ENCODE data around the gene CBX8.

The CBX8 gene

DNA sequence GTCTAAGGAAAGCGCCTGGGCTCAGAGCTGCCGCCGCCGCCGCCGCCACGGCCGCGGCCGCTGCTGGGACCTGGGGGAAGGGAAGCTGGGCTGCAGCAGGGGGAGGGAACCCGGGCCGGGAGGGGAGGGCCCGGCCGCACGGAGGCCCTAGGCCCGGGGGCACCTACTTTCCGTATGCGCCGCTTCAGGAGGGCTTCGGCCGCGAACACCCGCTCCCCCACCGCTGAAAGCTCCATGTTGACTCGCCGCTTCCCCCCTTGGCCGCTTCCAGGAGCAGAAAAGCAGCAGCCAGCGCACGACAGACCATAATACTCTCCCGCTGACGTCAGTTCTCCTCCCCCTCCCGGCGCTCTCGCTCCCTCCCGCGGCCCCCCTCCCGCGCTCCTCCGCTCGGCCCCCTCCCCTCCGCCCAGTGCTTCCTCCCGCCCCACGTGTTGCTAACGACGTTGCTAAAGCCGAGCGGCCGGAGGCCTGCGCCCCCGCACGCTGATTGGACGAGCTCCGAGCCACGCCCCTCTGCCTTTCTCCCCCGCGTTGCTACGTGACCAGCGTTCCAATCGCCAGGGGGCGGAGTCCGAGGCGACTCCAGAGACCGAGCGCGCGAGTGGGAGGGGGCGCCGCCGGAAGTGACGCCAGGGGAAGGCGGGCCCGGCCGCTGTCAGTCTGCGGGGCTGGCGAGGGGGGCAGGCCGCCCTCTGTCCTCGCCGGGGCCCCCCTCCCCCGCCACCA lies at the start of gene CBX8:
Gene CBX8 (minus strand): TSS at position 315 of the 729 bp plus-strand sequence. CDS start 79 bp downstream, at position 236.
- DNase-seq: peak; percentile 96 to 99 (median 98)

DNA sequence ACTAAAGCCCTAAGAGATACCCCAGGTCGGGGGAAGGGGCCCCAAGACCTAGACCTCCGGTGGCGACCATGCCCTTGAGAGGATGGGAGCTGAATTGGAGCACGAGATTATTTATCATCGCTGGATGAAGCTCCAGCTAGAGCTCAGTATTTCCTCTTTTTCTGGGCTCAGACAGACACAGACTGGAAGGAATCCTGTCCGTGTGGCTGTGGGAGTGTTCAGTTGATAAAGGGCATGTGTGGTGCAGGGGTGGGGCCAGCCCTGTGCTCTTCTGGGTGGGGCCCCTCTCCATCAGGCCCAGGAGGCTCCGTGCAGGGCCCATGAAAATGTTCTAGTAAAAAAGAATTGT lies 48.7 kb upstream of the CBX8 start:
- no peak for DNase-seq

DNA sequence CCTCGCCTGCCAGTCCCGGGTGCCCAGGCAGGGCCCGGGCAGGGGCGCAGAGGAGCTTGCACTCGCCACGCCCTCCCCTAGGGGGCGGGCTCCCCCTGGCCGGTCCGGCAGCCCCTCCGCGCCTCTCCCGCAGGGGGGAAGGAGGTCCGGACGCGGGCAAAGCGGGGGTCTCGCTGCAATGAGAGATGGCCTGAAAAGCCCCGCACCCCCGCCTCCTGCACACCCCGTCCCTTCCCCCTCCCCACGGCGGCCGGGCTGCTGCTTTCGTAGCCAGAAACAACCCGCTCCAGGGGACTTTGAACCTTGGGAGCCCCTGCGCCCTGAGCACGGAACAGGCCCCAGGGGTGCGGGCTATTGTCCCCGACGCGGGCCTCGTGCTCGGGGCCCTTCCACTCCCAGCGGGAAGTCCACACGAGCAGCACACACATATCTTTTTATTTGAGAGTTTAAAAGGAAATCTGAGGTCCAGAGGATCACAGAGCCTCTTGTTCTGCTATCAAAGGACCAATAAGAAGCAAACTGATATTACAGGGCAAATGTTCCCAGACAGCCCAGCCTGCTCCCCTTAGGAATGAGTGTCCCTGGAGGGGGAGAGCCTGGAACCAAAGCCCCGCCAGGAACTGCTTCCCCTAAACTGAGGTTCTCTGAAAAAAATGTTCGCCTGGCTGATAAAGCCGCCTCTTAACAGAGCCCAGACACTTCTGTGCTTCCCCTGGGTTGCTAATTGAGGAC lies 48.2 kb upstream of the CBX8 start:
- peak in 2 of 4 experiments; percentile 32 to 34 for DNase-seq

DNA sequence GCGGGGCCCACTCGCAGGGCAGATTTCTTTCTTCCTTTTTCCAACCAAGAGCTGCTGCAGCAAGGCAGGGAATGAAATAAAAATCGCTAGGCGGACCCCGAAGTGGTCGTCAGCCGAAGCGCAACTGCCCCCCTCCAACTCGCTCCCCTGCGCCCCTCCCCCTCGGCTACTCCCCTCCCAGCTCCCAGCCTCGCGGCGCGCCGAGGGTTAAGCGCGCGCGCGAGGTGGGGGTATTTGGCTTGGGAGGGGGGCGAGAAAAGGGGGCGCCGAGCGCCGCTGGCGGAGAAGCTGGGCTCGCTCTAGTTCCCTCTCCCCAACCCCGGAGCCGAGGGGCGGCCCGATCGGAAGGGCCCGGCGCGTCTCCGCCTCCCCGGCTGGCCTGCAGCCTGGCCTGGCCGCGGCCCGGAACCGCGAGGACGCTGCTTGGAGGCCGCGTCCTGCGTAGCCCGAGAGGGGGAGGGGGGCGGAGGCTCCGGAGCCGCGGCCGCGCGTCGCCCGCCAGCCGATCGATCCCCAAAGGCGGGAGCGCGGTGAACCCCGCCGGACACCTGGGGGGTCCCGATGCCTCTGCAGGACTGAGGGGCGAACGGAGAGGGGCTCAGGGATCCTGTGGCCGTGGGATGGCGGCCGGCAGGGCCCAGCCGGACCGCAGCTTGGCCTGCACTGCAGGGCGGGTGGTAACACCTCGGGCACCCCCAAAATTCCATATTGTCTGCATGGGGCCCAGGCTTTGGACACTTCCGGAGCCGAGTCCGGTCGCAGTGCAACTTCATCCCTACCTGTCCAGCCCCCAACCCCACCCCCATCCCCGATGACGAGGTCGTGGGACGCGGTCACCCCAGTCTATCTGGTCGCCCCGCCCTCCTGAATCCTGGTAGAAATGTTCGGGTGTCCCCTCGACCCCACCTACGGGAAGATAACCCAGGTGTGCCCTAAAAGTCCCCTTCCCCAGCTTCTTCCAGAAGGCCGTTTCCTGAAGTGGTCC lies 47.2 kb upstream of the CBX8 start:
- no peak for DNase-seq

DNA sequence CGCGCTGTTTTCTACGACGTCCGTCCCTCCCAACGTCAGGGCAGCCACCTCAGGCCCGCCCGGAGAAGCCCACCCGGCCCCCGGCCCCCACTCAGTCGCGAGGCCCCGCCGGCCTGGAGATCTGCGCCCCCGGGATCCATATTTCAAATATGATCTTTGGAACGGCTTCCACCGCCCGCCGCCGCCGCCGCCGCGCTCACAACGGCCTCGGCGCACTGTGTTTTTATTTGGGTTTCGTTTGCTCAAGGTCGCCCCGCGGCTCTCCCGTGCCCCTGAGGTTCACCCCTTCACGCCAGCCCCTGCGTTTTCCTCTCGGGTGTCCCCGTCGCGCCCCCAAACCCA lies 46.6 kb upstream of the CBX8 start:
- no peak for DNase-seq

DNA sequence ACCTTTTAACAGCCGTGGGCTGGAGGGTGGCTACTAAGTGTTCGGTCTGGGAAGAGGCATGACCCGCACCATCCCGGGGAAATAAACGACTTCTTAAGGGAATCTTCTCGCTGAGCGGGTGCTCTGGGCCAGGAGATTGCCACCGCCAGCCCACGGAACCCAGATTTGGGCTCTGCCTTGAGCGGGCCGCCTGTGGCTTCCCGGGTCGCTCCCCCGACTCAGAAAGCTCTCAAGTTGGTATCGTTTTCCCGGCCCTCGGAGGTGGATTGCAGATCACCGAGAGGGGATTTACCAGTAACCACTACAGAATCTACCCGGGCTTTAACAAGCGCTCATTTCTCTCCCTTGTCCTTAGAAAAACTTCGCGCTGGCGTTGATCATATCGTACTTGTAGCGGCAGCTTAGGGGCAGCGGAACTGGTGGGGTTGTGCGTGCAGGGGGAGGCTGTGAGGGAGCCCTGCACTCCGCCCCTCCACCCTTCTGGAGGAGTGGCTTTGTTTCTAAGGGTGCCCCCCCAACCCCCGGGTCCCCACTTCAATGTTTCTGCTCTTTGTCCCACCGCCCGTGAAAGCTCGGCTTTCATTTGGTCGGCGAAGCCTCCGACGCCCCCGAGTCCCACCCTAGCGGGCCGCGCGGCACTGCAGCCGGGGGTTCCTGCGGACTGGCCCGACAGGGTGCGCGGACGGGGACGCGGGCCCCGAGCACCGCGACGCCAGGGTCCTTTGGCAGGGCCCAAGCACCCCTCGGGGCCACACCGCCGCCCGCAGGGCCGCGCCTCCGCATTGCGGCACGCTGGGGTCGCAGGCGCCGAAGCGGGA lies 46.0 kb upstream of the CBX8 start:
- no peak for DNase-seq

DNA sequence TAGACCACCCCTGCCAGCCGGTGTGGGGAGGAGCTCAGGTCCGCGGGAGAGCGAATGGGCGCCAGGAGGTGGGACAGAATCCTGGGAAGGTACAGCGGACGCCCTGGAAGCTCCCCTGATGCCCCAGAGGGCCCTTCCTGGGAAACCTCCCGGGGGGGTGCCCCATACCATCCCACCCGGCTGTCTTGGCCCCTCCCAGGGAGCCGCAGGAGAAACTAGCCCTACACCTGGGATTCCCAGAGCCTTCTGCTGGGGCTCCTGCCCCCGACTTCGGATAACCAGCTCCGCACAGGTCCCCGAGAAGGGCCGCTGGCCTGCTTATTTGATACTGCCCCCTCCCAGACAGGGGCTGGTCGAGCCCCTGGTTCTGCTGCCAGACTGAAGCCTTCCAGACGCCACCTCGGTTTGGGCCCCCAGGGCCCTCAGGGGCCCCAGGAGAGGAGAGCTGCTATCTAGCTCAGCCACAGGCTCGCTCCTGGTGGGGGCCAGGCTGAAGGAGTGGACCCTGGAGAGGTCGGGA lies 45.3 kb upstream of the CBX8 start:
- no peak for DNase-seq

DNA sequence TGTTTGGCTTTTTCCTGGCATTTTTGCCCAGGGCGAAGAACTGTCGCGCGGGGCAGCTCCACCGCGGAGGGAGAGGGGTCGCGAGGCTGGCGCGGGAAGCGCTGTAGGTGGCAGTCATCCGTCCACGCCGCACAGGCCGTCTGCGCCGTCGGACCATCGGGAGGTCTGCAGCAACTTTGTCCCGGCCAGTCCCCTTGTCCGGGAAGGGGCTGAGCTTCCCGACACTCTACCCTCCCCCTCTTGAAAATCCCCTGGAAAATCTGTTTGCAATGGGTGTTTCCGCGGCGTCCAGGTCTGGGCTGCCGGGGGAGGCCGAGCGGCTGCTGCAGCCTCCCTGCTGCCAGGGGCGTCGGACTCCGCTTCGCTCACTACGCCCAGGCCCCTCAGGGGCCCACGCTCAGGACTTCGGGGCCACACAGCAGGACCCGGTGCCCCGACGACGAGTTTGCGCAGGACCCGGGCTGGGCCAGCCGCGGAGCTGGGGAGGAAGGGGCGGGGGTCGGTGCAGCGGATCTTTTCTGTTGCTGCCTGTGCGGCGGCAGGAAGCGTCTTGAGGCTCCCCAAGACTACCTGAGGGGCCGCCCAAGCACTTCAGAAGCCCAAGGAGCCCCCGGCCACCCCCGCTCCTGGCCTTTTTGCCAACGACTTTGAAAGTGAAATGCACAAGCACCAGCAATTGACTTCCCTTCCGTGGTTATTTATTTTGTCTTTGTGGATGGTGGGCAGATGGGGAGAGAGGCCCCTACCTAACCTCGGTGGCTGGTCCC lies 44.7 kb upstream of the CBX8 start:
- no peak for DNase-seq

DNA sequence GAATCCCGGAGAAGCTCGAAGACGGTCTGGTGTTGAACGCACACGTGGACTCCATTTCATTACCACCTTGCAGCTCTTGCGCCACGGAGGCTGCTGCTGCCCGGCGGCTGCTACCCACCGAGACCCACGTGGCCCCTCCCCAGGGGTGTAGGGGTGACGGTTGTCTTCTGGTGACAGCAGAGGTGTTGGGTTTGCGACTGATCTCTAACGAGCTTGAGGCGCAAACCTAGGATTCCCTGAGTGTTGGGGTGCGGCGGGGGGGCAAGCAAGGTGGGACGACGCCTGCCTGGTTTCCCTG lies 44.1 kb upstream of the CBX8 start:
- no peak for DNase-seq

DNA sequence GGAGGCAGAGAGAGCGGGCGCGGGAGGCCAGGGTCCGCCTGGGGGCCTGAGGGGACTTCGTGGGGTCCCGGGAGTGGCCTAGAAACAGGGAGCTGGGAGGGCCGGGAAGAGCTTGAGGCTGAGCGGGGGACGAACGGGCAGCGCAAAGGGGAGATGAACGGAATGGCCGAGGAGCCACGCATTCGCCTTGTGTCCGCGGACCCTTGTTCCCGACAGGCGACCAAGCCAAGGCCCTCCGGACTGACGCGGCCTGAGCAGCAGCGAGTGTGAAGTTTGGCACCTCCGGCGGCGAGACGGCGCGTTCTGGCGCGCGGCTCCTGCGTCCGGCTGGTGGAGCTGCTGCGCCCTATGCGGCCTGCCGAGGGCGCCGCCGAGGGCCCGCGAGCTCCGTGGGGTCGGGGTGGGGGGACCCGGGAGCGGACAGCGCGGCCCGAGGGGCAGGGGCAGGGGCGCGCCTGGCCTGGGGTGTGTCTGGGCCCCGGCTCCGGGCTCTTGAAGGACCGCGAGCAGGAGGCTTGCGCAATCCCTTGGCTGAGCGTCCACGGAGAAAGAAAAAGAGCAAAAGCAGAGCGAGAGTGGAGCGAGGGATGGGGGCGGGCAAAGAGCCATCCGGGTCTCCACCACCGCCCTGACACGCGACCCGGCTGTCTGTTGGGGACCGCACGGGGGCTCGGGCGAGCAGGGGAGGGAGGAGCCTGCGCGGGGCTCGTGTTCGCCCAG lies 43.6 kb upstream of the CBX8 start:
- no peak for DNase-seq

DNA sequence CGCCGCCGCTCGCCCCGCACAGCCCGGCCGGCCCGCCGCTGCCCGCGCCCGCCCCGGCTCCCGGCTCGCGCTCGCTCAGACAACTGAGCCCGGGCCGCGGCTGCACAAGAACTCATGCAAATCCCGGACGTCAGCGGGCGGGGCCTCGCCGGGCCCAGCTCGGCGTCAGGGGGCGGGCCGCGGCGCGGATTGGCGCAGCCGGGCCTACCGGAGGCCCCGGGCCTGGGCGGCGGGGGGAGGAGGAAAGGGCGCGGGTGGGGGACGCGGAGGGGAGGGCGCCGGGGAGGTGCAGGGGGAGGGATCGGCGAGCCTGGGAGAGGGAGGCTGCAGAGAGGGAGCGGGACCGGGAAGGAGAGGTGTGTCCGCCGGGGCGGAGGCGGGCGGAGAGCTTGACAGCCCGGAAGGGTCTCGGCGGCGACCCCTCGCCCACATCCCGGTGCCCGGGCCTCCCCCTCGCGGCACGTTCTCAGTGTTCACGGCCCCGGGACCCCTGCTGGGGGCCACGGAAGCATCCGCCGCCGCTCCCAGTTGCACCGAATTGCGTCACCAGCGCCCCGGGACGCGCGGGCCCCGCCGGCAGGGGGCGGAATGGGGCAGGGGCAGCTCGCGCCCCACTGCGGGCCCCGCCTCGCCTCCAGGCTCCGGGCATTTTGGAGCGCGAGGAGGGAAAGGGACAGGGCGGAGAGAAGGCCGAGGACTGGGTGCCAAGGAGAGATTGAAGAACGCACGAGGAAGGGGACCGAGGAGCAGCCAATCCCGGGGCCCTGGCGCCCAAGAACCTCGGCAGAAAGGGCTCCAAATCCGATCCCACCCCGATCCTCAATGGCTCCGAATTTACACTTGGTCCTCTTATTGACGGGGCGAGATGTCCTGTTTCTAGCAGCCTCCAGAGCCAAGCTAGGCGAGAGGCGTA lies 42.7 kb upstream of the CBX8 start, which contains the start of gene CBX4:
Gene CBX4 (minus strand): TSS at position 85 of the 913 bp plus-strand sequence. CDS start 189 bp downstream, outside the sequence.
- peak; percentile 72 to 90 (median 82) for DNase-seq

DNA sequence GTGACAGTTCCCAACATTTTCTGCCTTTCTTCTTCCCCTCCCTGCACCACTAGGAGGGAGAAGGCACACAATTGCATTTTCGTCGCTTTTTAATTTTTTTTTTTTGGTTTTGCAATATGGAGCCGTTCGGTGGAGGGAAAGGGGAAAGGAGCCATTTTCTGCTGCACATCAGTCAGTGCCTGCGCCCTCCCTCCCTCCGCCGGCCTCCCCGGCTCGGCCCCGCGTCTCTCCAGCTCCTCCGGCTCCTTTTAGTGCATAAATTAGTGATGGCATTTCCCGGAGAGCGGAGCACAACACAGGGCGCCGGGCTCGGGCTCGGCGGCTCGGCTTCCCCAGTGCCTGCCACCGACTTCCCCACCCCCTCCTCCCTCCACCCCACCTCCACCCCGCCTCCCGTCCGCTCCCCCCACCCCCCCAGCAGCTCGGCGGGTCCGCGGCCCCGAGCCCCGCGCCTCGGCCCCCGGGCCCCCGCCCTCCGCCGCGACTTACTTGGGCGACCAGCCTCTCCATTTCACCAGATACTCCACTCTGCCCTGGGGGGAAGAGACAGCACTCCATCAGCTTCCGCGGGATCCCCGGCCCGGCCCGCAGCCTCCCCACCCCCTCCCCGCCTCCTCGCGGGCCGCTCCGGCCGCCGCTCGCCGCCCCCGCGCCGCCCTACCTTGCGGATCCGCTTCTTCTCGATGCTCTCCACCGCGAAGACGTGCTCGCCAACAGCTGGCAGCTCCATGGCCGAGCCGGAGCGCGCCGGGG lies 41.8 kb upstream of the CBX8 start:
- DNase-seq: peak in 1 of 4 experiments; percentile 52

DNA sequence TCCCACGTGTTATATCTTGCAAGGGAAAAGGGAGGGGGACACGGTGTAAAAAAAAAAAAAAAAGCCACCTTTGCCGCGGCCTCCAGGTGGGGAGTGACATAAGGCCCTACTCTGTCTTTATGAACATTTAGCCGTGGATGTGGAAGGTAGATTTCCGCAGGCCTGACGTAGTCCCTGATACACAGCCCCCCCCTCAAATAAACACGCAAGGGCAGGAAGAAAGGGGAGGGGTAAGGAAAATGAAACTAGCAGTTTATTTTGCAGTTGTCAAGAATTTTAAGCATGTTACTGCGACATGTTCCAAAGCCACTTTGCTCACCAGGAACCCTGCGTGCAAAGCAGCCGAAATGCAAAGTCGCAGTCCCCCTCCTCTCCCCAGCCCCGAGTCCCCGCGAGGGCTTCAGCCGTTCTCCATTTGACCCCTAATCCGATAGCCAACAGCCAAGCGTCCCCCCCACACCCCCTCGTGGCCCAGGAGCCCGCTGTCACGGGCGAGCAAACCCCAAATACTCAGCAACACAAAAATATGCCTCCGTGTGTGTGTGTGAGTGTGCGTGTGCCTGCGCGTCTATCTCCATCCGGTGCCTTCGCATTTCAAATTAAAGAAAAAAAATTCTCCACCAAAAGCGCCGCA lies 41.1 kb upstream of the CBX8 start:
- DNase-seq: peak in 1 of 4 experiments; percentile 32

DNA sequence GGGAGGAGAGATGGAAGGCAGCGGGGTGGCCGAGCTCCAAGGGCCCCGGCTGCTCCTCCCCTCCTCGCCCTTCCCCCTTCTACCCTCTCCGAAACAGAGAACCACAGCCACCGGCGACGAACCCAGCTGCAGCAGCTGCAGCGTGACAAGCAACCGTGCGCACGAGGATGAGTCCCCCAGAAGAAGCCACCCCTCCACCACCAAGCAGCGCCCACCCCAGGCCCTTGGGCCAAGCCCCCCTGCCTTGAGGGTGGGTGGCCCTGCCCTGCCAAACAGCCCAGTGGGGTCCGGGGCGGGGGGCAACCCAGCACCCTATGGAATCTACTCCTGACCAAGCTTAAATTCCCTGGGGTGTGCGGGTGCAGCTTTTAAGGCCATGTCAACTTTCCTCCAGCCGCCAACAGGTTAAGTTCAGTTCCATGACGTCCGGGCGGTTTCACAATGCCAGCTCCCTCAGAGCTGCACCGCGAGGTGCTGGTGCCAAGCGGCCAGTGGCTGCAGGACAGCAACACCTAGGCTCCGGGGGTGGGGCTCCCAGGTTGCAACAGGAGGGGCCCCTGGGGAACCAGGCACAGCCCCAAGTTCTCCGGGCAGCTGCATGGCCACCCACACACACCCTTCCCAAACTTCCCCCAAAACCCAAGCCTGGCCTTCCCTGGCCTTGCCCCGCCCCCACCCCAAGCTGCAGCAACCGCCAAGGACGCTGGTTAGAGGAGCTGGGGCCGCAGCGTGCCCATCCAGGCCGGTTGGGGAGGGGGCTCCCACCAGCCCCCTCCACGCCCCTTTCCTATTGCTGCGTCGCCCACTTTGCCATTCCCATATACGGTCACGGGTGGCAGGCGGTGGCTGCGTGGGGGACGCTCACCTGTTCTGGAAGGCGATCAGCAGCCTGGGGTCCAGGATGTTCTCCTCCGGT lies 40.4 kb upstream of the CBX8 start:
- DNase-seq: no peak

DNA sequence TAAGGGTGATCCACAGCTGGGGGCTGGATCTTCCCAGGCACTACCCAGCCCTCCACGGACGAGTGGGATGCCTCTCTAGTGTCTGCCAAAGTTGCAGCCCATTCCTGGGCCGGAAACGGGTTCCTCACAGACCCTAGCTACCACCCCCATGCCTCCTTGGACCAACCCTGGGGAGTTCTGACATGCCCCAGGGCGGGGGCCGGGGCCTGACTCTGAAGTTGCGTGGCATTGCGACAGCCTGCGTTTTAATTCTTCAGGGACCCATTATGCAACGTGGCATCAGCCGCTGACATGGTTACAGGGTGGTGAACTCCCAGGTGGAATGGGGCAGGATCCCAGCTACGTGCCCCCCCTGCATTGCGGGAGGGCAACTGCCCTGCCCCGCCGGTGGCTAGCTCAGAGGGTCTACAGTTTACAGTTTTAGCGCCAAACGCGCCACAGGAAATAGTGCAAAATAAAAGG lies 39.7 kb upstream of the CBX8 start:
- DNase-seq: no peak

DNA sequence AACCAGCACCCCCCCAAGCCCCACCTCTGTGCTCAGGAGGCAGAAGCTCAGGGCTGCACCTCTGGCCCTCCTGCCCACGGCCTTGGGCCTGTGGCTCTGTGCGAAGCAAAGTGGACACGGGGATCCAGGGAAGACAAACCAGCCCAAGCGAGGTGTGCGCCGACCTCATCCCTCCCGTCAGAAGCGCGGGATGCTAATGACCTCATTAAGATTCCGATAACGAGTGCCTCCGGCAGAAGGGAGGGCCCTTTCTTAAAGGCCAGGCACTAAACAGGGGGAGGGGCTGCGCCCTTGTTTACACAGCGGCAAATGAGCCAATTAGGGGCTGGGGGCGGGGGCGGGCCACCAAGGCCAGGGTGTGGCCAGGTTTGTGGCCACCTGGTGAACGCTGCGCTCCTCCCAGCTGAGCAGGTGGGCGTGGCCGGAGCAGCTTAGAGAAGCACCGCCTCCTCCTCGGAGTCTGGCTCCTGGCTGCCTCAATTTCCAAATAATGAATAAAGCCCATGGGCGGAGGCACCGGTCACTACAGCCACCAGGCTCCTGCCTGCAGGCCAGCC lies 39.2 kb upstream of the CBX8 start:
- no peak for DNase-seq

DNA sequence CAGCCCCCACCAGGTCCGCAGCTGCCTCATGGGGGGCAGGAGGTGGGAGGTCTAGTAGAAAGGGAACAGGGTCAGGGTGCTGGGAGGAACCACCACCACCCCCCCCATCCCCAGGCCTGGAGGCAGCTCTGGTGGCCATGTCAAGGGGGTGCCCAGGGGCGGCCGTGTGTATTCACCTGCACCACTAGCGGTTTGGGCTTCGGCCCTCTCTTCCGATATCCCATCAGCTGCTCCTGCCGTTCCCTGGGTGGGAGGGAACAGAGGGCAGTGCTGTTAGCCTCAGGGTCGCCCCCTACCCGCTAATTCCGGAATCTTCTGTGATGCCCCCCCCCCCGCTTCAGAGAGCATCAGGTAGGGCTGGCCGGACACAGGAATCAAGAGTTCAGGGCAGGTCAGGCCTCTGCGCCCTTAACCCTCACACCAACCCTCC lies 38.6 kb upstream of the CBX8 start:
- DNase-seq: no peak

Data from activated CD4-positive, CD25-positive, alpha-beta regulatory T cell (primary cell).